Glomerular endothelial cell (primary cell): ENCODE results near the gene KRT3. TPM values are rescaled to one million over a fixed set of nuclear protein-coding genes. Genes with fewer than 3 reads are reported as not detected.

Experiments used
- DNase-seq: peaks from one replicate; pipeline ENCODE4 v3.0.0-alpha.2; 2011; ENCODE audit warnings: low read depth, low spot score; ENCODE audit errors: extremely low read depth
- total RNA-seq: library from RNA; depleted of rRNA; stranded (reverse); fragments of >200 nt; gene quantifications from 2 replicates; pipeline ENCODE4 v1.2.3, GENCODE V29; 2015

KRT3 gene
- total RNA-seq, 1 donor from 2014 or later, result 0.18 TPM

DNA sequence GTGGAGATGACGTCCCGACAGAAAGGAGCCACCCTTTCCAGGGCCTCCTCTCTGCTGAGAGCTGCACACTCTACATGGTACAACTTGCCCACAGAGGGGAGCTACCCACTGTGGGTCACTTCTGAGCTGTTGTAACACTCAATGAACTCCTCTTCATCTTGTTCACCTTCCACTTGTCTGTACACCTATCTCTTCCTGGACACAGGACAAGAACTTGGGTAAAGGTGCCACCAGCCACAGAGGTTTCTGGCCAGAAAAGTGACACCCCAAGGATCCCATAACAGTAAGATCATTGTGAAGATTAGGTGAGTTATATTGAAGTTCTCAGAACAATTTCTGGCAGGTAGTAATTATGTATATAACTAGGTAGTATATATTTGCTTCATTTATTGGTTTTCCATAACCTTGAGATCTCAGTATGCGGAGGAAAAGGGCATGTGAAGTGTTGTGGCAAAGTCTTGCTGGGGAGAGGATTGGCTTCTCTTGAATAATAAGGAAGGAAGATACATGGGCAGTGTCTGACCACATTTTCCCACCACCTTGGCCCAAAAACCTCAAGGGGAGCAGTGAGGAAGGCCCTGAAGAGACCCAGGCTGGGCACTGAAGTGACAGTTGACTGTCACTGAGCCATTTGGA lies 53.0 kb downstream of the KRT3 start:
- no peak for DNase-seq

DNA sequence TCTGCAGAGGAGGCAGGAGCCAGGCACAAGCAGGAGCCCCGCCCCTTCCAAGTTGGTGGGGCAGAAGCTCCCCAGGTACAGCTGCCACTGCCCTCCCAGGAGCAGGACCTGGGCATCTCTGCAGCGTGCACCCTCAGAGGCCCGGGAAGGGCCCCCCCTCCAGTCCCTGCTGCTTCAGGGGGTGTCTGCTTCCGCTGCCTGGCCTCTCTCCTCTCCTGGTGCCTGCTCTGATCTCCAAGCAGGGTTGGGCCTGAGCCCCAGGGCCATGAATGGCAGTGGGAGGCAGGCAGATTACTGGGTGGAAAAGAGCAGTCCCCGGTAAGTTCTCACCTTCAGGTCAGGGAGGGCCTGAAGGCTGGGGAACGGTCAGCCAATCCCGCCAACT lies 53.7 kb downstream of the KRT3 start:
- no peak for DNase-seq

DNA sequence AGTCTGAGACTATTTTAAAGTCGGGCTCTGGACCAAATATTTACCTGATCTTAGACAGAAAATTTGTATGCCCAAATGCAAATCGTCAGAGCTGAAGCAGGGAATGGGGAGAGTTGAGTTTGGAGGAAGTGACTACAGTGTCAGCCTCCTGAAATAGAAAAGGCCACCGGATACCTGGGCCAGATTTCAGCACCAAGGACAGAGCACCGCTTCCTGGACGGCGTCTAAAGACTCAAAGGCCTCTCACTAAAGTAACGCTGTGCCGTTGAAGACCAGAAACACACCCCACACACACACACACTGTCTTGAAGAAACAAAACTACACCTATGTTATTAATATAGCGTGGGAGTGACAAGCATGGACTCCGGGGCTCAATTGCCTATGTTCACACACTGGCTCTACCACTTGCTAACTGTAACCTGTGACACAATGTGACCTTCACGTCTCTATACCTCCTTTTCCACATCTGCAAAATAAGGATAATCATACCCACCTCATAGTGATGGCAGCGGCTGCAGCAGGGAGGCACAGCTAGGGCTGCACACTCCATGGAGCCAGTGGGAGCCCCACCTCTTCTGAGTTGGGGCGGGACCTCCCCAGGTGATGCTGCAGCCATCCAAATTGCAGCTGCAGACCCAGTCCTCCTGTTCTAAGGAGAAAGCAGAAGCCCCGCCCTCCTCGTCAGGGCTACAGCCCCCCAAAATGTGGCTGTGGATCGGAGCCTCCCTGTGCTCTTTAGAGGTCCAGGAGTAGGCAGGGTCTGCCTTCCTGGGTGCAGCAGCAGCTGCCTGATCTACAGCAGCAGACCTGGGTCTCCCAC lies 54.3 kb downstream of the KRT3 start:
- no peak for DNase-seq

DNA sequence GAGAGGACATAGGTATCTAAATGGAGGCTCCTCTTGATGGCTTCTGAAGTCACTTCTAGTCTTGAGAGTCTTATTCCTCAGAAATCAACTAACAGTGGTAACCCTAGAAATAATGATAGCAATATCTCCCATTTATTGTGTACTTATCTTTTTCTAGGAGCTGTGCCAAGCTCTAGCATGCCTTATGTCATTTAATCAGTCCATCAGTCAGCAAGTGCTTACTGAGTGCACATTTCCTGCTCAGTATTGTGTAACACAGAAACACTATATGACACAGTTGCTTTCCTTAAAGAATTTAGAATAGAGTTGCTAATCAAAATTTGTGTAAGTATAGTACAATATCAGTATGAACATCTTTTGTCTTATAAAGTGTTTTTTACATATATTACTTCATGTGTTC lies 55.3 kb downstream of the KRT3 start:
- DNase-seq, result no peak

DNA sequence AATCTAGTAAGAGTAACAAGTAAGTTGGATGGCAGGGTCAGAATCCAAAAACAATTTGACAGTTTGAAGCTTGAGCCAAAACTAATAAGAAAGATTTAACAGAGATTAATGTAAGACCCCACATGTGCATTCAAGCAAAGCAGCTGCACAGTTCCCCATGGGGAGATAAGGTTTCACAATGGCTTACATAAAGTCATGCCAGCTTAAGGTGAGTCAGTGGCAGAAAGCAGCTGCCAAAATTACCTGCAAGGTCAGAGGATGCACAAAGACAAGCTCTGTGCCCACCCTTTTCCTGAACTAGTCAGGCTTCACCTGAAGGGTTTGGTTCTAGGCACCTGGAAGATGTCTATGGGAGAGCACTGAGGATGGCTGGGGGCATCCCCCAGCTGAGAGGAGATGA lies 56.0 kb downstream of the KRT3 start:
- no peak for DNase-seq

Other genes with a start within 250 kb of the KRT3 start
- not detected in 2 replicates for gene KRT71, start 243.0 kb downstream of the KRT3 start, total RNA-seq
- not detected in 2 replicates for gene KRT74, start 222.3 kb downstream of the KRT3 start, total RNA-seq
- not detected in 2 replicates for gene KRT72, start 194.7 kb downstream of the KRT3 start, total RNA-seq
- gene KRT73, start 177.6 kb downstream of the KRT3 start, total RNA-seq, result not detected in 2 replicates
- gene KRT2, start 143.9 kb downstream of the KRT3 start, total RNA-seq, result not detected in 2 replicates
- not detected in 2 replicates for gene KRT1, start 115.7 kb downstream of the KRT3 start, total RNA-seq
- not detected in 2 replicates for gene KRT77, start 92.6 kb downstream of the KRT3 start, total RNA-seq
- gene KRT76, start 18.8 kb downstream of the KRT3 start, total RNA-seq, result not detected in 2 replicates
- not detected in 2 replicates for gene KRT4, start 18.0 kb upstream of the KRT3 start, total RNA-seq
- gene KRT79, start 38.2 kb upstream of the KRT3 start, total RNA-seq, result 0.10 and 0.12 TPM in 2 replicates
- not detected in 2 replicates for gene KRT78, start 52.9 kb upstream of the KRT3 start, total RNA-seq
- 43.1 and 79.8 TPM in 2 replicates for gene KRT8, start 109.0 kb upstream of the KRT3 start, total RNA-seq
- 297 and 429 TPM in 2 replicates for gene KRT18, start 153.0 kb upstream of the KRT3 start, total RNA-seq
- gene EIF4B, start 210.3 kb upstream of the KRT3 start, total RNA-seq, result 250 and 312 TPM in 2 replicates